Skeletal muscle satellite cell (primary cell): ENCODE results near the gene GPR146.

Source experiments
- H3K27me3 ChIP-seq: 2 replicates; pipeline ENCODE4 v1.7.0; 2013; ENCODE audit warnings: low read length; ENCODE audit not compliant: control insufficient read depth, insufficient read depth
- H3K36me3 ChIP-seq: 2 replicates; pipeline ENCODE4 v1.7.0; 2013; ENCODE audit warnings: mild to moderate bottlenecking, control low read depth, low read length; ENCODE audit not compliant: insufficient read depth
- H3K4me1 ChIP-seq: 2 replicates; pipeline ENCODE4 v1.7.0; 2013; ENCODE audit warnings: low read length; ENCODE audit not compliant: control insufficient read depth, insufficient read depth
- H3K4me2 ChIP-seq: 2 replicates; pipeline ENCODE4 v1.7.0; 2013; ENCODE audit warnings: mild to moderate bottlenecking, low read length
- H3K4me3 ChIP-seq: 2 replicates; pipeline ENCODE4 v1.7.0; 2013; ENCODE audit warnings: low read length
- H3K9ac ChIP-seq: 2 replicates; pipeline ENCODE4 v1.7.0; 2013; ENCODE audit warnings: mild to moderate bottlenecking, low read depth, low read length, moderate library complexity
- H3K9me3 ChIP-seq: replicated peaks from 2 replicates; pipeline ENCODE4 v1.7.0; 2013; ENCODE audit warnings: mild to moderate bottlenecking, control low read depth, low read length

The GPR146 gene

GRCh38 chr7:1013581-1013980 is 30.8 kb upstream of the GPR146 start:
- Histone ChIP-seq H3K9ac (no peak overlapping the region), H3K4me3 (no peak overlapping the region), H3K9me3 (no peaks in the 10 kb centered on the region), H3K36me3 (no peaks in the 10 kb centered on the region), H3K4me1 (no peaks in the 10 kb centered on the region), H3K4me2 (no peak overlapping the region), H3K27me3 (no peaks in the 10 kb centered on the region)

DNA sequence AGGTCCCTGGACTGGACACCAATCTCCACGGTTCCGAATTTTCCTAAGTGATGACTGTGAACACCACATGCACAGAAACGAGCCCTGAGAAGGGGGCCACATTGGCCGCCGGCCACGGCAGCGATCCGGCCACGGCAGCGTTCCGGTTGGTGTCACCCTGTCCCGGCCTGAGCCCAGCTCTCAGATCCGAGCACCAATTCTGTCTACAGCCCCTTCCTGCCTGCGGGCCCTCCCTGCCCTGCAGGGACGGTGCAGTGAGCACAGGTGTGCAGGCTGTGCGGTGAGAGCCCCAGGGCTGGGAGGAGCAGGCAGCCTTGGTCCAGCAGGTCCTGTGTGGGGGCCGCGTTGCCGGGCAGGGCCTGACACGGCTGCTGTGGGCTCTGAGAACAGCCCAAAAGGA is 29.7 kb upstream of the GPR146 start:
- no peaks in the 10 kb centered on the region for H3K9me3 ChIP-seq
- H3K4me2 ChIP-seq: no peak overlapping the region
- H3K9ac ChIP-seq: no peak overlapping the region
- H3K27me3 ChIP-seq: no peaks in the 10 kb centered on the region
- H3K36me3 ChIP-seq: no peaks in the 10 kb centered on the region
- H3K4me1 ChIP-seq: no peaks in the 10 kb centered on the region
- H3K4me3 ChIP-seq: no peak overlapping the region

DNA sequence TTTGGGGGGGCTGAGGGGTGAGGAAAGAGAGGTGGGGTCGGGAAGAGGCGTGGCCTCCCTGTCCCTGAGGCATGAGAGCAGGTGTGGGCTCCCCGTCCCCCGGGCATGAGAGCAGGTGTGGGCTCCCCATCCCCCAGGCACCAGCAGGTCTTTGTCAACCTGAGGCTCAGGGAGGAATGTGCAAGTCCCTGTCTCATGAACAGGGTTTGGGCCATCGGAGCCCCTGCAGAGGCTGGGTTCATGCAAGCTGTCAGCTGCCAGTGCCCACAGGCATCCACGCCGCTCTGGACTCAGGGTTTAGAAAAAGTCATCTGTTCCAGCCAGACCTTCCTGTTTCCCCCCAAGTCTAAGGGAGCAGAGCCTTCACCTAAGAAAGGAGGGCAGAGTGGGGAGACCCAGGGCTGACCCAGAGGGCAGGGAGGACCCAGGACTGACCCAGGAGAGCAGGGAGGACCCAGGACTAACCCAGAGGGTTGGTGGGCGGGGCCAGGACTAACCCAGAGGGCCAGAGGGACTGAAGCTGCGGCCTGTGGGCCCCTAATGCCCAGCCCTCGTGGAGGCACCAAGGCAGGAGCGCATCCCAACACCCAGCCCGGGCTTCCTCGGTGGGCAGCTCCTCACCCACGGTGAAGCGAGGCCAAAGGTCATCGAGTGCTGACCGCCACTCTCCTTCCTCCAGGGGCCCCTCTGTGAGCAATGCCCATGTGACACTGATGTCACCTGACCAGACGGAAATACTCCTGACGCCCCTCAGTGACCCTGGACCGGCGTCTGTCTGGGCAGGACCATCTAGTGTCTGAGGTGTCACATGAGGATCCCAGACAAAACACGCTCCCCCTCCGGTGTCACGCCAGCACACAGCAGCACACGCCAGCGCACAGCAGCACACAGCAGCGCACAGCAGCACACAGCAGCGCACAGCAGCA is 28.9 kb upstream of the GPR146 start:
- H3K4me1 ChIP-seq: no peaks in the 10 kb centered on the region
- no peaks in the 10 kb centered on the region for H3K36me3 ChIP-seq
- no peak overlapping the region for H3K9ac ChIP-seq
- H3K9me3 ChIP-seq: no peaks in the 10 kb centered on the region
- H3K4me2 ChIP-seq: no peak overlapping the region
- H3K4me3 ChIP-seq: no peak overlapping the region
- no peaks in the 10 kb centered on the region for H3K27me3 ChIP-seq

- Histone ChIP-seq H3K4me3 (no peak overlapping the region), H3K4me2 (no peak overlapping the region), H3K4me1 (no peaks in the 10 kb centered on the region), H3K36me3 (peaks cover 7% of the 10 kb centered on the region), H3K27me3 (no peaks in the 10 kb centered on the region), H3K9ac (no peak overlapping the region), H3K9me3 (no peaks in the 10 kb centered on the region)
Observed at GRCh38 chr7:1016577-1017531, 27.5 kb upstream of the GPR146 start.

GRCh38 chr7:1017586-1018333 is 26.6 kb upstream of the GPR146 start:
- H3K36me3 ChIP-seq: peaks cover 10% of the 10 kb centered on the region
- H3K4me1 ChIP-seq: no peaks in the 10 kb centered on the region
- H3K27me3 ChIP-seq: no peaks in the 10 kb centered on the region
- H3K9me3 ChIP-seq: no peaks in the 10 kb centered on the region
- no peak overlapping the region for H3K4me2 ChIP-seq
- H3K4me3 ChIP-seq: no peak overlapping the region
- no peak overlapping the region for H3K9ac ChIP-seq

DNA sequence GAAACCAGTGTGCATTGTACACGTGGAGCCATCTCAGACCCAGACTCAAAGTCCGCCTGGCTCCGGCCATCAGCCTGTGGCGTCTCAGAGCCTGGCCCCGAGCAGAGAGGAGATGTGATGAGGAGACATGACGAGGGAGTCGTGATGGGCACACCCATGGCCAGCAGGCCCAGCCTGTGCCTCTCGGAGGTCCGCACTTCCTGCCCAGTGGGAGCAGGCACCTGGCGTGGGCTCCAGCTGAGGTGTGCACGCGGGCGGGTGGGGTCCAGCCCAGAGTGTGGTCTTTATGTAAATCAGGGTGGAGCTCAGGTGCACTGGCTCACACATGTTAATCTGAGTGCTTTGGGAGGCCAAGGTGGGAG is 26.0 kb upstream of the GPR146 start:
- Histone ChIP-seq H3K4me2 (no peak overlapping the region), H3K9ac (no peak overlapping the region), H3K4me3 (no peak overlapping the region), H3K27me3 (no peaks in the 10 kb centered on the region), H3K4me1 (no peaks in the 10 kb centered on the region), H3K36me3 (peaks cover 10% of the 10 kb centered on the region), H3K9me3 (no peaks in the 10 kb centered on the region)

GRCh38 chr7:1019255-1019785 is 25.0 kb upstream of the GPR146 start:
- H3K4me1 ChIP-seq: no peaks in the 10 kb centered on the region
- H3K36me3 ChIP-seq: peaks cover 10% of the 10 kb centered on the region
- H3K9me3 ChIP-seq: no peaks in the 10 kb centered on the region
- H3K4me3 ChIP-seq: no peak overlapping the region
- H3K27me3 ChIP-seq: no peaks in the 10 kb centered on the region
- H3K4me2 ChIP-seq: no peak overlapping the region
- H3K9ac ChIP-seq: no peak overlapping the region

DNA sequence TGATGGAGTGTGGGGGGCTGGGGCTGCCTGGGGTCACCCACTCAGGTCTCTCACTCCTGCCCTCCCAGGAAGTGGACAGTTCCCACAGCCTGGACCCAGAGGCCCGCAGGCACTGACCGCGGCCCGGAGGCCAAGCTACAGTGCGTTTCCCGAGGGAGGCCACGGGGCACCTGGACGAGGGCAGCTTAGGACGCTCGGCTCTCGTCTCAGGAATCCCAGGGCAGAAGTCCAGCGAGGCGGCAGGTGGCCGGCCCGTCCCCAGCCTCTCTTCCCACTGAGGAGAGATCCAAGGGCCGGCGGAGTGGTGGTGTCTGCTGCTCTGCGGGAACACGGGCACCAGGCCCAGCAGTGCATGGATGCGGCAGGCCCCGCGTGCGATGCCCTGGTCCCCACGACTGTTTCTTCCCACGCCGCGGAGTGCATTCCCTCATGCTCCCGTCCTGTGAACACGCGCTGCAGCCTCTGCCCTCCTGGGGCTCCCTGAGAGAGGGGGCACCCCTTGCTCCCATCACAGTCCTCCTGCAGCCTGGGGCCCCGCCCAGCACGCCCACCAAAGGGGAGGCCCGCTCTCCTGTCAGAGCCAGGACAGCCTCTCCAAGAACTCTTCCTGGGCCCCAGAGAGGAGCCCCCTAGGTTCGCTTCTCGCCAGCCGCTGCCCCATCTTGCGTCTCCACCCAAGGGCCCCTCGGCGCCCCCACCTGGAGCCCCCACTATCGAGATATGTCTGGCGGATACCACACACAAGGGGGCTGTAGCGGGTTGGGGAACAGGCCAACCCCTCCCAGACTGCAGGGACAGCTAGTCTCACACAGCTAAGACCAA is 24.3 kb upstream of the GPR146 start:
- H3K4me1 ChIP-seq: no peaks in the 10 kb centered on the region
- H3K4me3 ChIP-seq: no peak overlapping the region
- H3K9me3 ChIP-seq: no peaks in the 10 kb centered on the region
- peaks cover 16% of the 10 kb centered on the region for H3K36me3 ChIP-seq
- H3K9ac ChIP-seq: no peak overlapping the region
- no peak overlapping the region for H3K4me2 ChIP-seq
- H3K27me3 ChIP-seq: no peaks in the 10 kb centered on the region

- Histone ChIP-seq H3K4me1 (no peaks in the 10 kb centered on the region), H3K27me3 (no peaks in the 10 kb centered on the region), H3K36me3 (peaks cover 24% of the 10 kb centered on the region), H3K9ac (no peak overlapping the region), H3K4me2 (no peak overlapping the region), H3K9me3 (no peaks in the 10 kb centered on the region), H3K4me3 (no peak overlapping the region)
Observed at GRCh38 chr7:1020849-1021251, 23.5 kb upstream of the GPR146 start.

DNA sequence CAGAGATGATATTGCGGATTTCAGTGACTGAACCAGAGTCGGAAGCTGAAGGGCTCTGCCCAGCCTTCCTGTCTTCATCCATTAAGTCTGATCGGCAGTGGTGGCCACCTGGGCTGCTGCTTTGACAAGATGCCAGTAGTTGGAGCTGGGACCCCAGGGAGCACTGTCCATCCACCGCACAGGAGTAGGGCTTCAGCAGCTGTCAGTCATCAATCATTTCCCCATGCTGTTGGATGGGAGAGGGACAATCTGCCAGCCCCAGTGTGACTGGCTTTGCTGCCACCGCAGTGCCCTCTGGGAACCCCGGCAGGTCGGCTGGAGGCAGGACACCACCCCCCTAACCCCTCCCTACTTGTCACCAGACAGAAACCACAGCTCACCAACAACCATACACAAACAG is 23.0 kb upstream of the GPR146 start:
- H3K4me3 ChIP-seq: no peak overlapping the region
- H3K4me2 ChIP-seq: no peak overlapping the region
- no peak overlapping the region for H3K9ac ChIP-seq
- H3K4me1 ChIP-seq: no peaks in the 10 kb centered on the region
- no peaks in the 10 kb centered on the region for H3K27me3 ChIP-seq
- peaks cover 29% of the 10 kb centered on the region for H3K36me3 ChIP-seq
- H3K9me3 ChIP-seq: no peaks in the 10 kb centered on the region
